Ascending aorta (tissue), 2 donors: ENCODE results near the gene TP53I3. TPM values are rescaled to one million over a fixed set of nuclear protein-coding genes. Genes with fewer than 3 reads are reported as not detected.

Source experiments
- DNase-seq, 2 donors: peaks; one replicate each; pipeline ENCODE4 v3.0.0-alpha.2; 2019; ENCODE audit warnings: low spot score in 2 of 2
- H3K27ac ChIP-seq, 2 donors: fragments of 200-600 bp; sonication (generic); one replicate each; pipeline ENCODE4 v1.5.1; 2016 to 2017; ENCODE audit warnings: mild to moderate bottlenecking in 1 of 2
- H3K27me3 ChIP-seq: fragments of 200-600 bp; sonication (generic); one replicate; pipeline ENCODE4 v1.5.1; 2017
- H3K36me3 ChIP-seq, 2 donors: fragments of 200-600 bp; sonication (generic); one replicate each; pipeline ENCODE4 v1.5.1; 2016
- H3K4me1 ChIP-seq, 2 donors: fragments of 200-600 bp; sonication (generic); one replicate each; pipeline ENCODE4 v1.5.1; 2016 to 2017; ENCODE audit warnings: mild to moderate bottlenecking in 1 of 2
- H3K4me3 ChIP-seq, 2 donors: fragments of 200-600 bp; sonication (generic); one replicate each; pipeline ENCODE4 v1.5.1; 2016 to 2017; ENCODE audit warnings: mild to moderate bottlenecking in 1 of 2
- H3K9me3 ChIP-seq, 2 donors: fragments of 200-600 bp; sonication (generic); one replicate each; pipeline ENCODE4 v1.5.1; 2016
- intact Hi-C: fragments of 100-400 bp; cut with DNase I; formaldehyde crosslinking; loops from one replicate; pipeline ENCODE4 v1.15.1; 2023
- total RNA-seq: library from RNA; depleted of rRNA; stranded (reverse); fragments of >200 nt; gene quantifications from one replicate; pipeline ENCODE4 v1.1.0, GENCODE V29; 2016
- TF ChIP-seq, protein P1 (sequence below), 3 experiments: fragments of 200-600 bp in 2 of 3; fragments of 450-650 bp in 1 of 3; sonication (generic) in 2 of 3; IDR thresholded peaks; one replicate each; pipeline ENCODE4 v1.5.1; 2016 to 2019; ENCODE audit warnings: antibody characterized with exemption in 3 of 3, mild to moderate bottlenecking in 1 of 3, moderate library complexity in 1 of 3

The TP53I3 gene
- total RNA-seq, 1 donor from 2014 or later, result 1.6 TPM

DNA sequence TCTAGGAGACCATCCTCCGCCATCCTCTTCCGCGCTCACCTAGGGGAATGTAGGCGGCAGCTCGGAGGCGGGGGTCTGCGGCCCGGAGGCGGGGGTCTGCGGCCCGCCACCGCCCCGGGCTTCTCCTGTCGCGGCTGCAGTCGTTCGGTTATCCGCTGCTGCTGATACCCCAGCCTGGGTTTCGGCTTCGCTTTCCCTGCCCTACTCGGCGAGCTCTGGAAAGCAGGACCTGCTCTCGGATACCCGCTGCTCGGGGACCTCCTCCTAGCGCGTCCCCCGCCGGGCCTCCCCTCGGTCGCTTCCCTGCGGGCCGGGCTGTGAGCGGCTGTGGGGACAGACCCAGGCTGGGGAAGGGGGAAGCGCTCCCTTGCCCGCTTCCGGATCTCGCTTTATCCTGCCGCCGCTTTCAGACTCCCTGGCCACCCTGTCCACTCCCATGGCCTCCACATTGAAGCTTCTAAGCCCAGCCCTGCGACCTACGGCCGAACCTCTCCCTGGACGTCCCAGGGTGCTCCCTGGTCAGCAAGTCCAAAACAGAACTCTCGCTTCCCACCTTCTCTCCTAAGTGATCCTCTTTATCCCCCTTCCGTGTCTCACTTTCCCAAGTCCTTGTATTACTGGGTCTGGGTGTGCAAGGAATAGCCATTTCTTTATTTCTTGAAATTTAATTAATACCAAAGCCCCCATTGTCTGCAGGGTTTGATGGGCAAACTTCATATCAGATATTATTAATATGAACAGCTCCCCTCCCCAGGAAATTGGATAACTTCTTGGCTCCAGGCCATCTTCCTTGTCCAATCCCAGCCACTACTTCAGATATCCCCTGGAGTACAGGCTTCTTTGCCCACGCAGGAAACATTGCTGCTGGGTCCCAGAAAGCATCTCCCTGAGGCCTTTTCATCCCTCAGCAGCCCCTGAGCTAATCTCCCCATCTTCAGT is 34.3 kb downstream of the TP53I3 start:
- DNase-seq, result peak in 1 of 2 donors; percentile 69
- TF ChIP-seq, protein P1, sequence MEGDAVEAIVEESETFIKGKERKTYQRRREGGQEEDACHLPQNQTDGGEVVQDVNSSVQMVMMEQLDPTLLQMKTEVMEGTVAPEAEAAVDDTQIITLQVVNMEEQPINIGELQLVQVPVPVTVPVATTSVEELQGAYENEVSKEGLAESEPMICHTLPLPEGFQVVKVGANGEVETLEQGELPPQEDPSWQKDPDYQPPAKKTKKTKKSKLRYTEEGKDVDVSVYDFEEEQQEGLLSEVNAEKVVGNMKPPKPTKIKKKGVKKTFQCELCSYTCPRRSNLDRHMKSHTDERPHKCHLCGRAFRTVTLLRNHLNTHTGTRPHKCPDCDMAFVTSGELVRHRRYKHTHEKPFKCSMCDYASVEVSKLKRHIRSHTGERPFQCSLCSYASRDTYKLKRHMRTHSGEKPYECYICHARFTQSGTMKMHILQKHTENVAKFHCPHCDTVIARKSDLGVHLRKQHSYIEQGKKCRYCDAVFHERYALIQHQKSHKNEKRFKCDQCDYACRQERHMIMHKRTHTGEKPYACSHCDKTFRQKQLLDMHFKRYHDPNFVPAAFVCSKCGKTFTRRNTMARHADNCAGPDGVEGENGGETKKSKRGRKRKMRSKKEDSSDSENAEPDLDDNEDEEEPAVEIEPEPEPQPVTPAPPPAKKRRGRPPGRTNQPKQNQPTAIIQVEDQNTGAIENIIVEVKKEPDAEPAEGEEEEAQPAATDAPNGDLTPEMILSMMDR (IDR thresholded peaks at IDR 0.05), result no peak
- Histone ChIP-seq H3K27me3 (no peaks in the 10 kb centered on the region), H3K4me1 (peaks cover 0 to 17% of the 10 kb centered on the region in 2 donors), H3K27ac (peak overlapping the region; percentile 65 to 82), H3K9me3 (no peaks in the 10 kb centered on the region), H3K4me3 (peak overlapping the region; percentile 61 to 95), H3K36me3 (no peaks in the 10 kb centered on the region)
- intact Hi-C loops, result no loop called here

DNA sequence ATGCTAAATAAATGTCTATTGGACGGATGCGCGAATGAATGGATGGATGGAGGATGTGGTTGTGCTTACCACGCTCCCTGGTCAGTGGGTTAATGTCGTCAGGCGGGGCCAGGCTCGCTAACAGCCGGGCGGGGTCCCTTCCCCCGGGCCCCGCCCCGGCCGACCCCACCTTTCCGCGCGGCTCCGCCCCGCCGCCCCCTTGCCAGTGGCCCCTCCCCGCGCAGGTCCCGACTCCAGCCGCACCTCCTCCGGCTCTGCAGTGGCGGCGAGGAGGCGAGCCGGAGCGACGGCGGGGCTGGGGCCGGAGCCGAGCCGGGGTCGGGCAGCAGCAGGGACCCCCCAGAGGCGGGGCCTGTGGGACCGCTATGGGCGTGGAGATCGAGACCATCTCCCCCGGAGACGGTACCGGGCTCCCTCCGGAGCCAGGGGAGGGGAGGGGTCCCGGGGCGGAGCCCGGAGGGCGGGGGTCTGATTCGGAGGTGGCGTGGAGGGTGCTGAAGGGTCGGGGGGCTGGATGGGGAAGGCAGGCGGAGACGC is 35.1 kb downstream of the TP53I3 start, which contains the start of gene FKBP1B:
Gene FKBP1B (plus strand): TSS at position 257 of the 537 bp plus-strand sequence. CDS start 109 bp downstream, at position 366.
- TF ChIP-seq, protein P1 (IDR thresholded peaks at IDR 0.05), result no peak
- intact Hi-C loops, result loop anchor here (2.0 kb wide), 1 partner anchor 73 kb away; the partner anchor contains the start of genes FAM228B and PFN4
- H3K27ac ChIP-seq, result peak within 1 kb of the TSS; percentile 65 to 82
- H3K9me3 ChIP-seq, result no peaks in the 10 kb centered on the region
- H3K27me3 ChIP-seq, result no peaks in the 10 kb centered on the region
- peak in 1 of 2 donors; percentile 82 for DNase-seq
- no peaks in the 10 kb centered on the region for H3K36me3 ChIP-seq
- H3K4me3 ChIP-seq, result peak within 1 kb of the TSS; percentile 61 to 95
- H3K4me1 ChIP-seq, result peaks cover 0 to 17% of the 10 kb centered on the region in 2 donors

DNA sequence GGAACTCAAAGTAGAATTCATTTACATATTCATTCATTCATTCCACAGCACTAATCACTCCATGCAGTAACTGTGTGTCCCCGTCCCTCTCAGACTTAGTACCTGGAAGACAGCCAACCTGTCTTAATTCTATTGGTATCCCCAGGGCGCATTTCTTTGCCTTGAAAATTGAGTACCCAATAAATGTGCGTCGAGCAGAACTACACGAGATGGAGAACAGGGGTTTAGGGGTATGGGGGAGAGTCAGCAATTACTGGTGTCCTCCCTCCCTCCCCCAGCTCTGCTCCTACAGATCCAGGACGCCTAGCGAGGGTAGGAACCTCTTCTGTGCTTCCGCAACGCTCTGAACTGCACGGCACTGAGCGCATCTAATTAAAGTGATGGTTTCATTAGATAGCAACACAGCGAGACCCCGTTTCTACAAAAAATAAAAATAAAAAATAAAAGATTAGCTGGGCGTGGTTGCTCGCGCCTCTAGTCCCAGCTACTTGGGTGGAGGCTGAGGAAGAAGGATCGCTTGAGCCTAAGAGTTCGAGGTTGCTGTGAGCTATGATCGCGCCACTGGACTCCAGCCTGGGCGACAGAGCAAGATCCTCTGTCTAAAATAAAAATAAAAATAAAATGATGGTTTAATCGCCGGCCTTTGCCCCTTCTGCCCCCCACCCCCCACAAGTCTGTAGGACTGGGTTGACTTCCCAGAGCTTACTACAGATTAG is 35.7 kb downstream of the TP53I3 start:
- TF ChIP-seq, protein P1 (IDR thresholded peaks at IDR 0.05), result no peak
- Histone ChIP-seq H3K9me3 (no peaks in the 10 kb centered on the region), H3K4me3 (peak overlapping the region; percentile 61 to 95), H3K36me3 (no peaks in the 10 kb centered on the region), H3K27ac (peak overlapping the region; percentile 65 to 82), H3K4me1 (peaks cover 0 to 17% of the 10 kb centered on the region in 2 donors), H3K27me3 (no peaks in the 10 kb centered on the region)
- no peak for DNase-seq
- intact Hi-C loops, result loop anchor here (2.0 kb wide), 1 partner anchor 74 kb away; the partner anchor contains the start of genes FAM228B and PFN4

DNA sequence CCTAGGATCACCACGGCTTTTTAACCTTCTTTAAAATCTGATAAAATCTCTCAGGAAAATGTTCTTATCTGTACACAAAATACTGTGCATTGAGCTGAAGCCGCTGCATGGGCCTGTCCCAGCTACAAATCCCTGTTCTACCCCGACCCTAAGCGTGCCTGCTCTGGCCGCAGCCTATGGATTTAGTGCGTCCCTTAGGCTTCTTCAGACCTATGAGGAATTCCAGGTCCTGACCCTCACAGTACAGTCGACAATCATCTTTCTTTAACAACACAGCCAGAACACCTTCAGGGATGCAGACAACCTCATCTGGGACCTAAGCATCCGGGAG is 37.0 kb downstream of the TP53I3 start:
- DNase-seq, result no peak
- TF ChIP-seq, protein P1 (IDR thresholded peaks at IDR 0.05), result no peak
- no peaks in the 10 kb centered on the region for H3K27me3 ChIP-seq
- H3K36me3 ChIP-seq, result no peaks in the 10 kb centered on the region
- no peaks in the 10 kb centered on the region for H3K9me3 ChIP-seq
- peaks cover 0 to 17% of the 10 kb centered on the region in 2 donors for H3K4me1 ChIP-seq
- H3K27ac ChIP-seq, result peak overlapping the region in 1 of 2 donors; percentile 38
- peak overlapping the region; percentile 31 to 86 for H3K4me3 ChIP-seq
- intact Hi-C loops, result loop anchor here (1.0 to 2.0 kb wide), 3 partner anchors 29 to 121 kb away; partner anchors contain the start of genes ATAD2B, FAM228B, PFN4 and SF3B6
